HepG2 (cell line): ENCODE measurements around the gene C20orf204. TPM values are rescaled to one million over a fixed set of nuclear protein-coding genes. Genes with fewer than 3 reads are reported as not detected.
A peak's percentile ranks its signal among the peaks of the same experiment; 100 is the strongest.

Experiments used
- ARID3A ChIP-seq: IDR thresholded peaks from 2 replicates; pipeline ENCODE4 v1.6.1; 2012; ENCODE audit warnings: low read depth, low read length, improper control_type of control experiment
- ARNT2 ChIP-seq: sonication (generic); formaldehyde crosslinking; IDR thresholded peaks from 2 replicates; pipeline ENCODE4 v1.8.0; 2022; ENCODE audit warnings: mild to moderate bottlenecking, low read depth, missing genetic modification reagents, moderate library complexity
- ATF2 ChIP-seq: sonication (generic); formaldehyde crosslinking; IDR thresholded peaks from 2 replicates; pipeline ENCODE4 v1.4.0; 2020; ENCODE audit warnings: missing genetic modification reagents
- DNMT3B ChIP-seq: conservative IDR thresholded peaks from 2 replicates; pipeline ENCODE4 v1.6.1; 2016; ENCODE audit warnings: missing biosample characterization, control low read depth
- FIP1L1 ChIP-seq: fragments of 200-400 bp; formaldehyde crosslinking; IDR thresholded peaks from 2 replicates; pipeline ENCODE4 v1.6.1; 2018; ENCODE audit warnings: low read depth, mild to moderate bottlenecking, low read length, moderate library complexity, borderline replicate concordance; ENCODE audit not compliant: insufficient read depth
- GABPB1 ChIP-seq: IDR thresholded peaks from 2 replicates; pipeline ENCODE4 v1.6.1; 2016; ENCODE audit warnings: mild to moderate bottlenecking, missing genetic modification reagents, moderate library complexity, missing compliant biosample characterization
- MAX ChIP-seq: IDR thresholded peaks from 2 replicates; pipeline ENCODE4 v1.6.1; 2012; ENCODE audit warnings: inconsistent platforms
- MXD1 ChIP-seq: sonication (generic); formaldehyde crosslinking; IDR thresholded peaks from 2 replicates; pipeline ENCODE4 v1.4.0; 2020; ENCODE audit warnings: mild to moderate bottlenecking, missing genetic modification reagents
- NFATC3 ChIP-seq: sonication (generic); formaldehyde crosslinking; IDR thresholded peaks from 2 replicates; pipeline ENCODE4 v1.5.1; 2020; ENCODE audit warnings: mild to moderate bottlenecking, missing genetic modification reagents
- POLR2AphosphoS5 ChIP-seq: IDR thresholded peaks from 2 replicates; pipeline ENCODE4 v1.6.1; 2012; ENCODE audit warnings: low read depth, low read length
- RBAK ChIP-seq: sonication (generic); formaldehyde crosslinking; IDR thresholded peaks from 2 replicates; pipeline ENCODE4 v1.5.1; 2020; ENCODE audit warnings: mild to moderate bottlenecking, missing genetic modification reagents
- RNF2 ChIP-seq: fragments of 450-650 bp; conservative IDR thresholded peaks from 2 replicates; pipeline ENCODE4 v1.6.1; 2016; ENCODE audit warnings: low read depth
- TRIM24 ChIP-seq: sonication (generic); formaldehyde crosslinking; IDR thresholded peaks from 2 replicates; pipeline ENCODE4 v1.8.0; 2022; ENCODE audit warnings: mild to moderate bottlenecking, missing genetic modification reagents
- ZBTB2 ChIP-seq: sonication (generic); formaldehyde crosslinking; IDR thresholded peaks from 2 replicates; pipeline ENCODE4 v1.8.0; 2022; ENCODE audit warnings: low read depth, missing genetic modification reagents
- ZFP62 ChIP-seq: sonication (generic); formaldehyde crosslinking; IDR thresholded peaks from 2 replicates; pipeline ENCODE4 v1.4.0; 2020; ENCODE audit warnings: missing genetic modification reagents
- ZHX1 ChIP-seq: sonication (generic); formaldehyde crosslinking; IDR thresholded peaks from 2 replicates; pipeline ENCODE4 v1.8.1; 2022; ENCODE audit warnings: low read depth, mild to moderate bottlenecking, missing genetic modification reagents
- ZNF251 ChIP-seq: sonication (generic); formaldehyde crosslinking; IDR thresholded peaks from 2 replicates; pipeline ENCODE4 v1.9.0; 2021; ENCODE audit warnings: mild to moderate bottlenecking, missing genetic modification reagents
- ZNF253 ChIP-seq: sonication (generic); formaldehyde crosslinking; IDR thresholded peaks from 2 replicates; pipeline ENCODE4 v1.8.0; 2022; ENCODE audit warnings: mild to moderate bottlenecking, missing genetic modification reagents, borderline replicate concordance
- ZNF382 ChIP-seq: sonication (generic); formaldehyde crosslinking; IDR thresholded peaks from 2 replicates; pipeline ENCODE4 v1.5.0; 2020; ENCODE audit warnings: missing genetic modification reagents, mild to moderate bottlenecking, borderline replicate concordance
- ZNF550 ChIP-seq: sonication (generic); formaldehyde crosslinking; IDR thresholded peaks from 2 replicates; pipeline ENCODE4 v1.4.0; 2020; ENCODE audit warnings: mild to moderate bottlenecking, missing genetic modification reagents, borderline replicate concordance
- ZNF691 ChIP-seq: sonication (generic); formaldehyde crosslinking; IDR thresholded peaks from 2 replicates; pipeline ENCODE4 v1.4.0; 2020; ENCODE audit warnings: missing genetic modification reagents, low read depth, mild to moderate bottlenecking, borderline replicate concordance
- polyA plus RNA-seq, 8 experiments: library from polyadenylated mRNA; depleted of rRNA in 3 of 8; stranded (reverse) in 7 of 8; unstranded in 1 of 8; fragments of >200 nt; fragmentation: Illumina TruSeq in 4 of 8; extraction: Trizol in 4 of 8; gene quantifications; 2 replicates each; pipeline versions ENCODE4 v1.2.1 to v1.2.3, GENCODE V29; 2011 to 2016; ENCODE audit warnings: low read depth in 4 of 8, missing spikeins in 1 of 8, mixed read lengths in 1 of 8; ENCODE audit not compliant: insufficient read depth in 1 of 8
- total RNA-seq, 5 experiments: library from RNA; depleted of rRNA; stranded (reverse); fragments of >200 nt; fragmentation: Illumina TruSeq; extraction: Trizol; gene quantifications; 2 replicates each; pipeline ENCODE4 v1.2.3, GENCODE V29; 2016; ENCODE audit warnings: low read depth in 1 of 5

The C20orf204 gene
- total and polyA plus RNA-seq, 2 of the 13 experiments (the other 11 are each of a cell fraction or from before 2014, with no cell fraction given): 22.1 to 80.0 TPM

- no peak for TF ChIP-seq ZNF550 (CRISPR knock-in tag)
- peak; percentile 76; the same call in 1 of the 2 replicates for TF ChIP-seq ZBTB2 (CRISPR knock-in tag)
- TF ChIP-seq ZHX1 (CRISPR knock-in tag): no peak
- TF ChIP-seq ARID3A: no peak
- TF ChIP-seq RBAK (CRISPR knock-in tag): 0 out of 2 replicates have a peak, but pooled peaks have one; percentile 5
- TF ChIP-seq POLR2AphosphoS5: peak; percentile 12; the same call in 1 of the 2 replicates
- TF ChIP-seq ZNF253: no peak
- 0 out of 2 replicates have a peak, but pooled peaks have one; percentile 29 for TF ChIP-seq TRIM24 (CRISPR knock-in tag)
- peak; percentile 28; the same call in 1 of the 2 replicates for TF ChIP-seq MAX
- no peak for TF ChIP-seq ZNF382
- TF ChIP-seq ATF2 (CRISPR knock-in tag): no peak
- no peak for TF ChIP-seq GABPB1
- TF ChIP-seq RNF2: no peak
- 0 out of 2 replicates have a peak, but pooled peaks have one; percentile 6 for TF ChIP-seq ZNF691
- TF ChIP-seq DNMT3B (CRISPR knock-in tag): no peak
- peak; percentile 72; the same call in 1 of the 2 replicates for TF ChIP-seq ARNT2
- no peak for TF ChIP-seq ZFP62 (CRISPR knock-in tag)
- peak; percentile 70; the same call in 1 of the 2 replicates for TF ChIP-seq ZNF251 (CRISPR knock-in tag)
- TF ChIP-seq NFATC3 (CRISPR knock-in tag): no peak
- TF ChIP-seq MXD1: peak; percentile 28
- TF ChIP-seq FIP1L1: no peak
These were observed 13.9 kb downstream of the C20orf204 start (continued) for GRCh38 chr20:64049878-64050260.
